Neural cell (in vitro differentiated cells): Measurements from ENCODE around the gene NDST1. TPM values are rescaled to one million over a fixed set of nuclear protein-coding genes. Genes with fewer than 3 reads are reported as not detected.

Source experiments
- H2AFZ ChIP-seq: fragments of 200-600, 300-800 bp; sonication (generic), shearing (Covaris generic); 2 replicates; pipeline ENCODE4 v1.6.0; 2014; ENCODE audit warnings: low read depth, mild to moderate bottlenecking, antibody characterized with exemption, low read length, moderate library complexity
- H3F3A ChIP-seq: fragments of 200-600 bp; shearing (Covaris generic); 2 replicates; pipeline ENCODE4 v1.6.1; 2016; ENCODE audit warnings: mild to moderate bottlenecking, moderate library complexity, mixed read lengths, antibody characterized with exemption, low read length; ENCODE audit not compliant: insufficient read depth, poor library complexity, severe bottlenecking
- H3K27ac ChIP-seq: fragments of 200-600, 300-800 bp; sonication (generic), shearing (Covaris generic); 2 replicates; pipeline ENCODE4 v1.5.1; 2014; ENCODE audit warnings: mild to moderate bottlenecking, low read length, moderate library complexity
- H3K27me3 ChIP-seq: fragments of 300-800, 200-600 bp; sonication (generic), shearing (Covaris generic); 2 replicates; pipeline ENCODE4 v1.6.0; 2014; ENCODE audit warnings: mild to moderate bottlenecking, low read depth, low read length, moderate library complexity; ENCODE audit not compliant: insufficient read depth
- H3K36me3 ChIP-seq: fragments of 300-800, 200-600 bp; sonication (generic), shearing (Covaris generic); 2 replicates; pipeline ENCODE4 v1.5.1; 2014; ENCODE audit warnings: mild to moderate bottlenecking, antibody characterized with exemption, low read length, moderate library complexity; ENCODE audit not compliant: insufficient read depth
- H3K4me2 ChIP-seq: fragments of 300-800, 200-600 bp; sonication (generic), shearing (Covaris generic); 2 replicates; pipeline ENCODE4 v1.6.0; 2014; ENCODE audit warnings: mild to moderate bottlenecking, low read length
- H3K4me3 ChIP-seq: fragments of 300-800, 200-600 bp; sonication (generic), shearing (Covaris generic); 2 replicates; pipeline ENCODE4 v1.5.1; 2014; ENCODE audit warnings: mild to moderate bottlenecking, low read length, moderate library complexity
- H3K79me2 ChIP-seq: fragments of 200-600 bp; shearing (Covaris generic); replicated peaks from 2 replicates; pipeline ENCODE4 v1.6.0; 2014; ENCODE audit warnings: mild to moderate bottlenecking, low read length, moderate library complexity; ENCODE audit not compliant: insufficient read depth
- H3K9ac ChIP-seq: fragments of 300-800, 200-600 bp; sonication (generic), shearing (Covaris generic); 2 replicates; pipeline ENCODE4 v1.6.1; 2016; ENCODE audit warnings: mild to moderate bottlenecking, low read length, mixed read lengths
- H3K9me2 ChIP-seq: fragments of 200-600 bp; shearing (Covaris generic); 2 replicates; pipeline ENCODE4 v1.6.1; 2016; ENCODE audit warnings: mild to moderate bottlenecking, low read length, mixed read lengths; ENCODE audit not compliant: insufficient read depth
- H3K9me3 ChIP-seq: fragments of 200-600, 300-800 bp; sonication (generic), shearing (Covaris generic); 2 replicates; pipeline ENCODE4 v1.6.1; 2016; ENCODE audit warnings: mild to moderate bottlenecking, mixed run types, low read length, moderate library complexity, mixed read lengths
- H4K20me1 ChIP-seq: fragments of 200-600 bp; shearing (Covaris generic); 2 replicates; pipeline ENCODE4 v1.6.1; 2016; ENCODE audit warnings: mild to moderate bottlenecking, mixed run types; ENCODE audit not compliant: insufficient read depth
- EP300 ChIP-seq: fragments of 450-650 bp; conservative IDR thresholded peaks from 2 replicates; pipeline ENCODE4 v1.6.1; 2014; ENCODE audit warnings: antibody characterized with exemption, mild to moderate bottlenecking, moderate library complexity; ENCODE audit not compliant: poor library complexity, severe bottlenecking
- EZH2 ChIP-seq: fragments of 200-600, 300-800 bp; shearing (Covaris generic), sonication (generic); IDR thresholded peaks from 2 replicates; pipeline ENCODE4 v1.6.1; 2014; ENCODE audit warnings: antibody characterized with exemption, low read length, borderline replicate concordance, mild to moderate bottlenecking; ENCODE audit not compliant: insufficient read depth, poor library complexity, severe bottlenecking
- MXI1 ChIP-seq: fragments of 450-650 bp; conservative IDR thresholded peaks from 2 replicates; pipeline ENCODE4 v1.6.1; 2014; ENCODE audit warnings: antibody characterized with exemption, mild to moderate bottlenecking; ENCODE audit not compliant: poor library complexity, severe bottlenecking
- POLR2AphosphoS5 ChIP-seq: IDR thresholded peaks from 2 replicates; pipeline ENCODE4 v1.6.1; 2012
- RAD21 ChIP-seq: fragments of 450-650 bp; conservative IDR thresholded peaks from 2 replicates; pipeline ENCODE4 v1.6.1; 2014; ENCODE audit warnings: antibody characterized with exemption, mild to moderate bottlenecking, moderate library complexity
- SMC3 ChIP-seq: fragments of 450-650 bp; conservative IDR thresholded peaks from 2 replicates; pipeline ENCODE4 v1.6.1; 2014; ENCODE audit warnings: antibody characterized with exemption, mild to moderate bottlenecking, moderate library complexity; ENCODE audit not compliant: poor library complexity
- TAF1 ChIP-seq: IDR thresholded peaks from 2 replicates; pipeline ENCODE4 v1.6.1; 2012; ENCODE audit warnings: low read depth
- polyA plus RNA-seq: library from polyadenylated mRNA; depleted of rRNA; stranded (reverse); fragments of >200 nt; gene quantifications from 2 replicates; pipeline ENCODE4 v1.2.3, GENCODE V29; 2014
- TF ChIP-seq, protein P1 (sequence below): IDR thresholded peaks from 2 replicates; pipeline ENCODE4 v1.6.1; 2012; ENCODE audit warnings: borderline replicate concordance
- TF ChIP-seq, protein P2 (sequence below): fragments of 450-650 bp; IDR thresholded peaks from 2 replicates; pipeline ENCODE4 v1.5.1; 2014; ENCODE audit warnings: antibody characterized with exemption, mild to moderate bottlenecking, moderate library complexity; ENCODE audit not compliant: poor library complexity, severe bottlenecking

NDST1 gene
- polyA plus RNA-seq, 1 donor from 2014 or later, result 15.6 TPM

DNA sequence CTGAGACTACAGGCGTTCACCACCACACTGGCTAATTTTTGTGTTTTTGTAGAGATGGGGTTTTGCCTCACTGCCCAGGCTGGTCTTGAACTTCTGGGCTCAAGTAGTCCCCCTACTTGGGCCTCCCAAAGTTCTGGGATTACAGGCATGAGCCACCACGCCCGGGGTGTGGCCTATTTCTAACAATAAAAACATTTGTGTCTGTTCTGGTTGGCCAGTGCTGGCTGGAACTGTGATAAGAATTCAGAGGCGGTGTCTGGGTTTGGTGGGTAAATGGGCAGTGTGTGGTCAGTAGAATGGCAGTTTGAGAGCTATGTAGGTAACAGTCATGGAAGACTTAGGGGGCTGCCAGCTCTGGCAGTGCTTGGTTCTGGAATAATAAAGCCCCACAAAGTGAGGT is 85.7 kb downstream of the NDST1 start:
- no peaks in the 10 kb centered on the region for H3K27me3 ChIP-seq
- no peak overlapping the region for H3K4me2 ChIP-seq

GRCh38 chr5:150593996-150594395 is 86.1 kb downstream of the NDST1 start:
- no peaks in the 10 kb centered on the region for H3K36me3 ChIP-seq
- H3K9me3 ChIP-seq, result no peaks in the 10 kb centered on the region
- H3K9ac ChIP-seq, result no peak overlapping the region
- no peaks in the 10 kb centered on the region for H3F3A ChIP-seq
- H3K79me2 ChIP-seq, result no peaks in the 10 kb centered on the region
- H2AFZ ChIP-seq, result no peak overlapping the region
- H3K9me2 ChIP-seq, result no peaks in the 10 kb centered on the region
- H3K4me2 ChIP-seq, result no peak overlapping the region
- TF ChIP-seq MXI1 (no peak), EP300 (no peak), RAD21 (no peak), POLR2AphosphoS5 (no peak), EZH2 (no peak), TAF1 (no peak), SMC3 (no peak)
- TF ChIP-seq, protein P1, sequence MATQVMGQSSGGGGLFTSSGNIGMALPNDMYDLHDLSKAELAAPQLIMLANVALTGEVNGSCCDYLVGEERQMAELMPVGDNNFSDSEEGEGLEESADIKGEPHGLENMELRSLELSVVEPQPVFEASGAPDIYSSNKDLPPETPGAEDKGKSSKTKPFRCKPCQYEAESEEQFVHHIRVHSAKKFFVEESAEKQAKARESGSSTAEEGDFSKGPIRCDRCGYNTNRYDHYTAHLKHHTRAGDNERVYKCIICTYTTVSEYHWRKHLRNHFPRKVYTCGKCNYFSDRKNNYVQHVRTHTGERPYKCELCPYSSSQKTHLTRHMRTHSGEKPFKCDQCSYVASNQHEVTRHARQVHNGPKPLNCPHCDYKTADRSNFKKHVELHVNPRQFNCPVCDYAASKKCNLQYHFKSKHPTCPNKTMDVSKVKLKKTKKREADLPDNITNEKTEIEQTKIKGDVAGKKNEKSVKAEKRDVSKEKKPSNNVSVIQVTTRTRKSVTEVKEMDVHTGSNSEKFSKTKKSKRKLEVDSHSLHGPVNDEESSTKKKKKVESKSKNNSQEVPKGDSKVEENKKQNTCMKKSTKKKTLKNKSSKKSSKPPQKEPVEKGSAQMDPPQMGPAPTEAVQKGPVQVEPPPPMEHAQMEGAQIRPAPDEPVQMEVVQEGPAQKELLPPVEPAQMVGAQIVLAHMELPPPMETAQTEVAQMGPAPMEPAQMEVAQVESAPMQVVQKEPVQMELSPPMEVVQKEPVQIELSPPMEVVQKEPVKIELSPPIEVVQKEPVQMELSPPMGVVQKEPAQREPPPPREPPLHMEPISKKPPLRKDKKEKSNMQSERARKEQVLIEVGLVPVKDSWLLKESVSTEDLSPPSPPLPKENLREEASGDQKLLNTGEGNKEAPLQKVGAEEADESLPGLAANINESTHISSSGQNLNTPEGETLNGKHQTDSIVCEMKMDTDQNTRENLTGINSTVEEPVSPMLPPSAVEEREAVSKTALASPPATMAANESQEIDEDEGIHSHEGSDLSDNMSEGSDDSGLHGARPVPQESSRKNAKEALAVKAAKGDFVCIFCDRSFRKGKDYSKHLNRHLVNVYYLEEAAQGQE, result no peak
- TF ChIP-seq, protein P2, sequence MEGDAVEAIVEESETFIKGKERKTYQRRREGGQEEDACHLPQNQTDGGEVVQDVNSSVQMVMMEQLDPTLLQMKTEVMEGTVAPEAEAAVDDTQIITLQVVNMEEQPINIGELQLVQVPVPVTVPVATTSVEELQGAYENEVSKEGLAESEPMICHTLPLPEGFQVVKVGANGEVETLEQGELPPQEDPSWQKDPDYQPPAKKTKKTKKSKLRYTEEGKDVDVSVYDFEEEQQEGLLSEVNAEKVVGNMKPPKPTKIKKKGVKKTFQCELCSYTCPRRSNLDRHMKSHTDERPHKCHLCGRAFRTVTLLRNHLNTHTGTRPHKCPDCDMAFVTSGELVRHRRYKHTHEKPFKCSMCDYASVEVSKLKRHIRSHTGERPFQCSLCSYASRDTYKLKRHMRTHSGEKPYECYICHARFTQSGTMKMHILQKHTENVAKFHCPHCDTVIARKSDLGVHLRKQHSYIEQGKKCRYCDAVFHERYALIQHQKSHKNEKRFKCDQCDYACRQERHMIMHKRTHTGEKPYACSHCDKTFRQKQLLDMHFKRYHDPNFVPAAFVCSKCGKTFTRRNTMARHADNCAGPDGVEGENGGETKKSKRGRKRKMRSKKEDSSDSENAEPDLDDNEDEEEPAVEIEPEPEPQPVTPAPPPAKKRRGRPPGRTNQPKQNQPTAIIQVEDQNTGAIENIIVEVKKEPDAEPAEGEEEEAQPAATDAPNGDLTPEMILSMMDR, result no peak
- H4K20me1 ChIP-seq, result no peaks in the 10 kb centered on the region
- H3K27ac ChIP-seq, result no peak overlapping the region
- H3K27me3 ChIP-seq, result no peaks in the 10 kb centered on the region
- H3K4me3 ChIP-seq, result no peak overlapping the region

More for the DNA sequence above, 85.7 kb downstream of the NDST1 start:
- Histone ChIP-seq H3K9me2 (no peaks in the 10 kb centered on the region), H3K36me3 (no peaks in the 10 kb centered on the region), H2AFZ (no peak overlapping the region), H3K9me3 (no peaks in the 10 kb centered on the region), H3K4me3 (no peak overlapping the region), H3K27ac (no peak overlapping the region), H3F3A (no peaks in the 10 kb centered on the region), H3K79me2 (no peaks in the 10 kb centered on the region), H3K9ac (no peak overlapping the region), H4K20me1 (no peaks in the 10 kb centered on the region)
- no peak for TF ChIP-seq TAF1
- TF ChIP-seq EP300, result no peak
- no peak for TF ChIP-seq EZH2
- TF ChIP-seq, protein P1, result no peak
- TF ChIP-seq POLR2AphosphoS5, result no peak
- TF ChIP-seq RAD21, result no peak
- no peak for TF ChIP-seq MXI1
- TF ChIP-seq, protein P2, result no peak
- no peak for TF ChIP-seq SMC3
